Endothelial cell of umbilical vein (primary cell): Measurements from ENCODE around the gene PCDHA10. TPM values are rescaled to one million over a fixed set of nuclear protein-coding genes. Genes with fewer than 3 reads are reported as not detected.

Source experiments
- BruUV-seq: library from RNA; stranded (reverse); fragments of 400-500 nt; replicated peaks from 2 replicates; lab custom pipeline; 2021; lab: Mats Ljungman, UMichigan
- CTCF ChIA-PET: fragments of 300-600, 350-600 bp; sonication (Branson Sonifier 250); formaldehyde crosslinking; loops from one replicate; lab custom pipeline; 2021; ENCODE audit warnings: antibody characterized with exemption, inconsistent platforms; lab: Charles Lee
- POLR2A ChIA-PET: fragments of 300-600, 350-600 bp; sonication (Branson Sonifier 250); formaldehyde crosslinking; loops from one replicate; lab custom pipeline; 2021; ENCODE audit warnings: antibody characterized with exemption, inconsistent platforms; lab: Charles Lee
- DNase-seq: peaks from one replicate; pipeline ENCODE4 v3.0.0-alpha.2; 2011; ENCODE audit warnings: low read depth, low spot score
- FAIRE-seq: peaks from 2 replicates; lab custom pipeline; 2011; peaks lifted over from hg19 to GRCh38; lab: Jason Lieb, UNC
- H2AFZ ChIP-seq: 2 replicates; pipeline ENCODE4 v1.6.0; 2012; ENCODE audit warnings: low read depth, low read length, control low read depth, inconsistent platforms
- H3K27ac ChIP-seq: 2 replicates; pipeline ENCODE4 v1.5.1; 2011; ENCODE audit warnings: low read depth, mild to moderate bottlenecking, control low read depth, low read length, moderate library complexity; ENCODE audit not compliant: insufficient read depth
- H3K27me3 ChIP-seq, 2 experiments: 2 replicates each; pipeline versions ENCODE4 v1.6.0 to v1.6.1; 2011; ENCODE audit warnings: low read length in 2 of 2, mixed read lengths in 1 of 2; ENCODE audit not compliant: control insufficient read depth in 2 of 2, insufficient read depth in 2 of 2
- H3K36me3 ChIP-seq, 2 experiments: 2 replicates in 1 of 2; 3 replicates in 1 of 2; pipeline ENCODE4 v1.5.1; 2011; ENCODE audit warnings: low read length in 2 of 2, mild to moderate bottlenecking in 1 of 2, moderate library complexity in 1 of 2; ENCODE audit not compliant: control insufficient read depth in 2 of 2, insufficient read depth in 2 of 2; ENCODE audit errors: extremely low read depth in 1 of 2
- H3K4me1 ChIP-seq: 3 replicates; pipeline ENCODE4 v1.5.1; 2011; ENCODE audit warnings: mild to moderate bottlenecking, low read length; ENCODE audit not compliant: control insufficient read depth, insufficient read depth; ENCODE audit errors: extremely low read depth
- H3K4me2 ChIP-seq: 2 replicates; pipeline ENCODE4 v1.6.1; 2011; ENCODE audit warnings: low read length, control low read depth, mixed read lengths; ENCODE audit not compliant: insufficient read depth
- H3K4me3 ChIP-seq, 3 experiments: fragments of 200-600 bp in 1 of 3; sonication (generic), shearing (Covaris generic) in 1 of 3; replicated peaks in 1 of 3; 2 replicates each; pipeline ENCODE4 v1.5.1; 2011 to 2016; ENCODE audit warnings: control low read depth in 3 of 3, low read length in 3 of 3, mild to moderate bottlenecking in 2 of 3, inconsistent platforms in 1 of 3, low read depth in 1 of 3, moderate library complexity in 1 of 3; ENCODE audit not compliant: insufficient read depth in 1 of 3
- H3K79me2 ChIP-seq: 2 replicates; pipeline ENCODE4 v1.6.0; 2012; ENCODE audit warnings: low read length, inconsistent platforms; ENCODE audit not compliant: control insufficient read depth, insufficient read depth
- H3K9ac ChIP-seq: replicated peaks from 2 replicates; pipeline ENCODE3; 2011; ENCODE audit warnings: low read length, control low read depth; ENCODE audit not compliant: insufficient read depth; ENCODE audit errors: extremely low read depth
- H3K9me1 ChIP-seq: replicated peaks from 3 replicates; pipeline ENCODE4 v1.6.0; 2011; ENCODE audit warnings: mild to moderate bottlenecking, low read length; ENCODE audit not compliant: control insufficient read depth, insufficient read depth; ENCODE audit errors: extremely low read depth
- H3K9me3 ChIP-seq: replicated peaks from 2 replicates; pipeline ENCODE4 v1.5.1; 2012; ENCODE audit warnings: low read length, inconsistent platforms; ENCODE audit not compliant: control insufficient read depth, insufficient read depth
- H4K20me1 ChIP-seq: replicated peaks from 2 replicates; pipeline ENCODE3; 2011; ENCODE audit warnings: mild to moderate bottlenecking, low read length; ENCODE audit not compliant: control insufficient read depth, insufficient read depth; ENCODE audit errors: extremely low read depth
- CTCF ChIP-seq, 2 donors: IDR thresholded peaks; 1 replicate in 1 of 2; 2 replicates in 1 of 2; pipeline ENCODE4 v1.5.1; 2011; ENCODE audit warnings: low read length in 2 of 2, mild to moderate bottlenecking in 2 of 2, moderate library complexity in 2 of 2, control low read depth in 1 of 2, inconsistent platforms in 1 of 2, low read depth in 1 of 2; ENCODE audit not compliant: insufficient read depth in 1 of 2; ENCODE audit errors: extremely low read depth in 1 of 2
- EZH2 ChIP-seq: IDR thresholded peaks from 2 replicates; pipeline ENCODE4 v1.6.1; 2012; ENCODE audit warnings: borderline replicate concordance, low read depth, mild to moderate bottlenecking, moderate library complexity, low read length, inconsistent platforms; ENCODE audit not compliant: severe bottlenecking
- JUN ChIP-seq: IDR thresholded peaks from 2 replicates; pipeline ENCODE4 v1.6.1; 2011; ENCODE audit warnings: borderline replicate concordance, low read depth; ENCODE audit not compliant: insufficient read length, insufficient read depth
- MYC ChIP-seq: IDR thresholded peaks from one replicate; pipeline ENCODE4 v1.6.1; 2011; ENCODE audit warnings: mild to moderate bottlenecking, low read depth, low read length
- POLR2A ChIP-seq: IDR thresholded peaks from 2 replicates; pipeline ENCODE4 v1.6.1; 2012; ENCODE audit warnings: low read depth, mild to moderate bottlenecking, control low read depth, low read length
- POLR2AphosphoS5 ChIP-seq: IDR thresholded peaks from 2 replicates; pipeline ENCODE4 v1.6.1; 2012; ENCODE audit warnings: low read depth, mild to moderate bottlenecking, control low read depth, low read length, moderate library complexity; ENCODE audit not compliant: insufficient read depth
- dilution Hi-C: fragments of 300-500 bp; cut with MboI; formaldehyde crosslinking; loops from one replicate; pipeline ENCODE4 v1.15.0; 2019; ENCODE audit warnings: low sequenced_read_pairs; ENCODE audit not compliant: extremely low pct_ligation_motif_present
- intact Hi-C: fragments of 100-400 bp; cut with micrococcal nuclease; formaldehyde crosslinking; loops from one replicate; pipeline ENCODE4 v1.10.0; 2022
- polyA plus RNA-seq, 4 experiments: library from polyadenylated mRNA; depleted of rRNA in 3 of 4; stranded (reverse) in 3 of 4; unstranded in 1 of 4; fragments of >200 nt; gene quantifications; 2 replicates each; pipeline versions ENCODE4 v1.2.1 to v1.2.3, GENCODE V29; 2011 to 2012; ENCODE audit warnings: missing spikeins in 1 of 4
- total RNA-seq: library from RNA; stranded (reverse); gene quantifications from 2 replicates; pipeline ENCODE4 v1.2.3, GENCODE V29; 2021
- TF ChIP-seq, protein P1 (sequence below): IDR thresholded peaks from 2 replicates; pipeline ENCODE4 v1.6.1; 2011; ENCODE audit not compliant: insufficient read depth, insufficient read length

The PCDHA10 gene
- total and polyA plus RNA-seq, 2 donors (not counting 3 experiments of a cell fraction or from before 2014, with no cell fraction given), result 0.11 to 0.18 TPM

DNA sequence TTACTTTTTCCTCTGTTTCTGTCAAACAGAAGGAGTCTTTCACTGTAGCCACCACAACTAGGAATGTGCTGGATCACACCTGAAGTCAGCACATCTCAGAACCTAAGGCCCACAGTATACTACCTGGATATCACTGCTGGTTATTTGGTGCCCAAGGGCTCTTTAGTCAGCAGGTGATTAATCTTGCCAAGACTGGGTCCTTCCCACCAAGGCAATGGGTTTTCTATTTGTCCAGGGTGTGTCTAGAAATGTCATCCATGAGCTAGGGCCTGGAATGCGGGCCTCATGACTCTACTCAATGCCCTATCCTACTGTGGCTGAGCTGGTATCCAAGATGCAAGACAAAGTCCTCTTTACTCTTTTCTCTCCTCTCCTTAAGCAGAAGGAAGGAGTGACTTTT is 60.6 kb downstream of the PCDHA10 start:
- intact Hi-C loops, result no loop called here
- FAIRE-seq, result no peak
- DNase-seq, result no peak
- ChIA-PET CTCF (no interaction called here), POLR2A (no interaction called here)
- H3K4me3 ChIP-seq, result no peak overlapping the region
- H2AFZ ChIP-seq, result no peak overlapping the region
- dilution Hi-C loops, result no loop called here
- no peaks in the 10 kb centered on the region for H3K9me3 ChIP-seq
- H3K4me1 ChIP-seq, result no peaks in the 10 kb centered on the region
- no peak overlapping the region for H3K4me2 ChIP-seq
- no peak overlapping the region for H3K9ac ChIP-seq
- no peaks in the 10 kb centered on the region for H4K20me1 ChIP-seq
- no peaks in the 10 kb centered on the region for H3K27me3 ChIP-seq
- no peak for TF ChIP-seq CTCF (IDR thresholded peaks at IDR 0.05; ENCODE audit: extremely low read depth in 1 of 2, insufficient read depth in 1 of 2, low read depth in 1 of 2, low read length in 2 of 2)
- TF ChIP-seq, protein P1, sequence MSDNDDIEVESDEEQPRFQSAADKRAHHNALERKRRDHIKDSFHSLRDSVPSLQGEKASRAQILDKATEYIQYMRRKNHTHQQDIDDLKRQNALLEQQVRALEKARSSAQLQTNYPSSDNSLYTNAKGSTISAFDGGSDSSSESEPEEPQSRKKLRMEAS, result no peak
- no peak for TF ChIP-seq MYC
- no peak for TF ChIP-seq JUN
- no peak for TF ChIP-seq POLR2A
- no peak for TF ChIP-seq POLR2AphosphoS5
- no peak for TF ChIP-seq EZH2
- H3K36me3 ChIP-seq, result no peaks in the 10 kb centered on the region
- no peaks in the 10 kb centered on the region for H3K79me2 ChIP-seq
- BruUV-seq, result no TSS peak
- no peak overlapping the region for H3K27ac ChIP-seq
- H3K9me1 ChIP-seq, result no peaks in the 10 kb centered on the region

Other genes starting within 250 kb of the PCDHA10 start
- 0.33 TPM in 1 of 2 replicates, not detected in the other for gene CD14, start 222.7 kb upstream of the PCDHA10 start, total RNA-seq
- gene CD14, start 222.7 kb upstream of the PCDHA10 start, polyA plus RNA-seq, result 3.7 and 5.1 TPM in 2 replicates
- gene TMCO6, start 216.4 kb upstream of the PCDHA10 start, total RNA-seq, result 14.2 and 23.7 TPM in 2 replicates
- gene TMCO6, start 216.4 kb upstream of the PCDHA10 start, polyA plus RNA-seq, result 22.0 and 23.2 TPM in 2 replicates
- 56.1 and 63.4 TPM in 2 replicates for gene NDUFA2, start 208.3 kb upstream of the PCDHA10 start, total RNA-seq
- 130 and 131 TPM in 2 replicates for gene NDUFA2, start 208.3 kb upstream of the PCDHA10 start, polyA plus RNA-seq
- gene IK, start 208.1 kb upstream of the PCDHA10 start, total RNA-seq, result 78.9 and 90.4 TPM in 2 replicates
- 43.4 and 64.0 TPM in 2 replicates for gene IK, start 208.1 kb upstream of the PCDHA10 start, polyA plus RNA-seq
- 24.0 and 25.3 TPM in 2 replicates for gene WDR55, start 191.0 kb upstream of the PCDHA10 start, total RNA-seq
- gene WDR55, start 191.0 kb upstream of the PCDHA10 start, polyA plus RNA-seq, result 17.5 and 17.8 TPM in 2 replicates
- 1.1 TPM in 2 replicates for gene DND1, start 182.3 kb upstream of the PCDHA10 start, total RNA-seq
- 1.2 and 1.4 TPM in 2 replicates for gene DND1, start 182.3 kb upstream of the PCDHA10 start, polyA plus RNA-seq
- gene HARS1, start 164.5 kb upstream of the PCDHA10 start, total RNA-seq, result 104 and 105 TPM in 2 replicates
- 56.0 and 65.2 TPM in 2 replicates for gene HARS1, start 164.5 kb upstream of the PCDHA10 start, polyA plus RNA-seq
- 29.6 and 31.7 TPM in 2 replicates for gene HARS2, start 164.4 kb upstream of the PCDHA10 start, total RNA-seq
- 19.9 and 23.6 TPM in 2 replicates for gene HARS2, start 164.4 kb upstream of the PCDHA10 start, polyA plus RNA-seq
- gene ZMAT2, start 155.4 kb upstream of the PCDHA10 start, total RNA-seq, result 49.0 and 49.4 TPM in 2 replicates
- 45.8 and 58.0 TPM in 2 replicates for gene ZMAT2, start 155.4 kb upstream of the PCDHA10 start, polyA plus RNA-seq
- gene PCDHA1, start 69.8 kb upstream of the PCDHA10 start, total RNA-seq, result not detected in 2 replicates
- 0.03 and 0.04 TPM in 2 replicates for gene PCDHA1, start 69.8 kb upstream of the PCDHA10 start, polyA plus RNA-seq
- gene PCDHA2, start 61.0 kb upstream of the PCDHA10 start, total RNA-seq, result not detected in 2 replicates
- 0.02 TPM in 1 of 2 replicates, not detected in the other for gene PCDHA2, start 61.0 kb upstream of the PCDHA10 start, polyA plus RNA-seq
- gene PCDHA3, start 54.8 kb upstream of the PCDHA10 start, total RNA-seq, result 0.09 TPM in 1 of 2 replicates, not detected in the other
- gene PCDHA3, start 54.8 kb upstream of the PCDHA10 start, polyA plus RNA-seq, result 0.07 and 0.08 TPM in 2 replicates
- gene PCDHA4, start 48.8 kb upstream of the PCDHA10 start, total RNA-seq, result 0.04 and 0.14 TPM in 2 replicates
- gene PCDHA4, start 48.8 kb upstream of the PCDHA10 start, polyA plus RNA-seq, result 0.14 and 0.26 TPM in 2 replicates
- not detected in 2 replicates for gene PCDHA5, start 34.3 kb upstream of the PCDHA10 start, total RNA-seq
- gene PCDHA5, start 34.3 kb upstream of the PCDHA10 start, polyA plus RNA-seq, result not detected in 2 replicates
- gene PCDHA6, start 27.9 kb upstream of the PCDHA10 start, total RNA-seq, result 0.18 TPM in 1 of 2 replicates, not detected in the other
- gene PCDHA6, start 27.9 kb upstream of the PCDHA10 start, polyA plus RNA-seq, result 0.04 and 0.08 TPM in 2 replicates
- gene PCDHA7, start 21.6 kb upstream of the PCDHA10 start, total RNA-seq, result 0.14 TPM in 1 of 2 replicates, not detected in the other
- gene PCDHA7, start 21.6 kb upstream of the PCDHA10 start, polyA plus RNA-seq, result 0.07 and 0.30 TPM in 2 replicates
- gene PCDHA8, start 14.7 kb upstream of the PCDHA10 start, total RNA-seq, result not detected in 2 replicates
- not detected in 2 replicates for gene PCDHA8, start 14.7 kb upstream of the PCDHA10 start, polyA plus RNA-seq
- not detected in 2 replicates for gene PCDHA9, start 7.5 kb upstream of the PCDHA10 start, total RNA-seq
- gene PCDHA9, start 7.5 kb upstream of the PCDHA10 start, polyA plus RNA-seq, result 0.03 TPM in 1 of 2 replicates, not detected in the other
- gene PCDHA11, start 13.1 kb downstream of the PCDHA10 start, total RNA-seq, result 0.12 TPM in 1 of 2 replicates, not detected in the other
- gene PCDHA11, start 13.1 kb downstream of the PCDHA10 start, polyA plus RNA-seq, result 0.03 TPM in 1 of 2 replicates, not detected in the other
- gene PCDHA12, start 19.4 kb downstream of the PCDHA10 start, total RNA-seq, result not detected in 2 replicates
- 0.03 TPM in 1 of 2 replicates, not detected in the other for gene PCDHA12, start 19.4 kb downstream of the PCDHA10 start, polyA plus RNA-seq
- gene PCDHA13, start 26.2 kb downstream of the PCDHA10 start, total RNA-seq, result not detected in 2 replicates
- gene PCDHA13, start 26.2 kb downstream of the PCDHA10 start, polyA plus RNA-seq, result not detected in 2 replicates
- gene PCDHAC1, start 70.4 kb downstream of the PCDHA10 start, total RNA-seq, result not detected in 2 replicates
- not detected in 2 replicates for gene PCDHAC1, start 70.4 kb downstream of the PCDHA10 start, polyA plus RNA-seq
- 0.90 and 1.00 TPM in 2 replicates for gene PCDHAC2, start 110.6 kb downstream of the PCDHA10 start, total RNA-seq
- gene PCDHAC2, start 110.6 kb downstream of the PCDHA10 start, polyA plus RNA-seq, result 0.97 and 1.2 TPM in 2 replicates
- gene PCDHB1, start 195.5 kb downstream of the PCDHA10 start, total RNA-seq, result not detected in 2 replicates
- gene PCDHB1, start 195.5 kb downstream of the PCDHA10 start, polyA plus RNA-seq, result not detected in 2 replicates
- 0.23 and 0.58 TPM in 2 replicates for gene PCDHB2, start 238.7 kb downstream of the PCDHA10 start, total RNA-seq
- 0.40 and 0.57 TPM in 2 replicates for gene PCDHB2, start 238.7 kb downstream of the PCDHA10 start, polyA plus RNA-seq
- not detected in 2 replicates for gene PCDHB3, start 244.6 kb downstream of the PCDHA10 start, total RNA-seq
- 0.11 and 0.22 TPM in 2 replicates for gene PCDHB3, start 244.6 kb downstream of the PCDHA10 start, polyA plus RNA-seq